ENCODE measurements around the gene EHMT1.

Gene EHMT1

DNA sequence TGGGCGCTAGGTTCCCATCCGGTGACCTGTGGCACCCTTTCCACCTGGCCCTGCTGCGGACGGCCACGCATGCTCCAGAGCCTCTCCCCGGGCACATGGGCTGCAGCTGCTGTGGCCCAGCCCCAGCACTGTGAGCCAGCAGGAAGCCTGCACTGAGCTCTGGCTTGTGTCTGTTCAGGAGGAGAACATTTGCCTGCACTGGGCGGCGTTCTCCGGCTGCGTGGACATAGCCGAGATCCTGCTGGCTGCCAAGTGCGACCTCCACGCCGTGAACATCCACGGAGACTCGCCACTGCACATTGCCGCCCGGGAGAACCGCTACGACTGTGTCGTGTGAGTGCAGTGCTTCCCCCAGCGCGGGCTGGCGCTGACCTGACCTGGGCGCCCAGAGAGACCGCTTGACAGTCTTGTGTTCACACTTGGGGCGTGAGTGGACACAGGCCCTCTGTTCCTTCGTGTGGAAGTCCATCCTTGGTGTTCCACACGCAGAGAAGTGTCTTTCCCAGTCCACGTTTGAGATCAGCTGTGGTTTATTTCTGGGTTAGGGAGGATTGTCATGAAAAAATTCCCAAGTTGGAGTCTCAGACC, 192.6 kb downstream of the EHMT1 start:
- H3K9ac ChIP-seq = no peak overlapping the region
- no peak overlapping the region for H3K4me2 ChIP-seq (ENCODE audit: low read length)
- H3K36me3 ChIP-seq (ENCODE audit: control insufficient read depth, insufficient read depth, low read length) = no peaks in the 10 kb centered on the region
- no peaks in the 10 kb centered on the region for H3K79me2 ChIP-seq
- H3K9me3 ChIP-seq (ENCODE audit: control insufficient read depth, low read length) = no peaks in the 10 kb centered on the region
- no peak overlapping the region for H2AFZ ChIP-seq
- TF ChIP-seq, protein P1, sequence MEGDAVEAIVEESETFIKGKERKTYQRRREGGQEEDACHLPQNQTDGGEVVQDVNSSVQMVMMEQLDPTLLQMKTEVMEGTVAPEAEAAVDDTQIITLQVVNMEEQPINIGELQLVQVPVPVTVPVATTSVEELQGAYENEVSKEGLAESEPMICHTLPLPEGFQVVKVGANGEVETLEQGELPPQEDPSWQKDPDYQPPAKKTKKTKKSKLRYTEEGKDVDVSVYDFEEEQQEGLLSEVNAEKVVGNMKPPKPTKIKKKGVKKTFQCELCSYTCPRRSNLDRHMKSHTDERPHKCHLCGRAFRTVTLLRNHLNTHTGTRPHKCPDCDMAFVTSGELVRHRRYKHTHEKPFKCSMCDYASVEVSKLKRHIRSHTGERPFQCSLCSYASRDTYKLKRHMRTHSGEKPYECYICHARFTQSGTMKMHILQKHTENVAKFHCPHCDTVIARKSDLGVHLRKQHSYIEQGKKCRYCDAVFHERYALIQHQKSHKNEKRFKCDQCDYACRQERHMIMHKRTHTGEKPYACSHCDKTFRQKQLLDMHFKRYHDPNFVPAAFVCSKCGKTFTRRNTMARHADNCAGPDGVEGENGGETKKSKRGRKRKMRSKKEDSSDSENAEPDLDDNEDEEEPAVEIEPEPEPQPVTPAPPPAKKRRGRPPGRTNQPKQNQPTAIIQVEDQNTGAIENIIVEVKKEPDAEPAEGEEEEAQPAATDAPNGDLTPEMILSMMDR (IDR thresholded peaks at IDR 0.05) = no peak
- H3K4me3 ChIP-seq (ENCODE audit: low read depth, low read length) = no peak overlapping the region
- no peaks in the 10 kb centered on the region for H3K4me1 ChIP-seq
- no peaks in the 10 kb centered on the region for H3K27me3 ChIP-seq (ENCODE audit: control insufficient read depth, insufficient read depth, low read length)
- H3K27ac ChIP-seq = no peak overlapping the region

DNA sequence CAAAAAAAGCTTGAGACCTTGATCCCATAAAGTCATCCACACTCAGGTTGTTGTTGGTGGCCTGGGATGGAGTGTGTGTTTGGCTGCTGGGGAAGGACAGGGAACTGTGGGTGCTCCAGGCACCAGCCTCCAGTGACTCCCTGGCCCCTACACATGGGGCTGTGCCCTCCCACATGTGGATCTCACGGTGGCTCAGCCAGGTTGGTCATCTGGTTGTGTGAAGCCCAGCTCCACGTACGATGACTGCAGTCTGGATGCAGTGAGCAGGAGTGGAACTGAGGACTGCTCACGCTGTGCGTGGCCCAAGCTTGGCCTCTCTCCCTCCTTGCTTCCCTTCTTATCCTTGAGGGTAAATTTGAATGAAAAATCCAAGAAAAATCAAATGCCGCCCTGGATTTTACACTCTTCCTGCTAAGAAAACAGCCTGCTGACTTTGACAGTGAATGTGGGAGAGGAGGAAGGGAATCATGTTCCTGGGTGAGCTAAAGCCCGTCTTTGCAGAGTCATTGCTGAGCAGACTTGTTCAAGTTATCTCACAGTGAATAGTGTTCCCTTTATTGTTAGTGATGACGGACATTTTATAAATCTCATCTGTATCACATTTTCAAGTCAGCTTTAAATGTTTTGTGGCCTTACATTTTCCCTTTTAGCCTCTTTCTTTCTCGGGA, 193.7 kb downstream of the EHMT1 start:
- no peak overlapping the region for H3K9ac ChIP-seq
- H3K9me3 ChIP-seq (ENCODE audit: control insufficient read depth, low read length) = no peaks in the 10 kb centered on the region
- no peaks in the 10 kb centered on the region for H3K4me1 ChIP-seq
- H3K4me3 ChIP-seq (ENCODE audit: low read depth, low read length) = no peak overlapping the region
- H2AFZ ChIP-seq = no peak overlapping the region
- no peak overlapping the region for H3K27ac ChIP-seq
- H3K36me3 ChIP-seq (ENCODE audit: control insufficient read depth, insufficient read depth, low read length) = no peaks in the 10 kb centered on the region
- no peaks in the 10 kb centered on the region for H3K27me3 ChIP-seq (ENCODE audit: control insufficient read depth, insufficient read depth, low read length)
- no peak overlapping the region for H3K4me2 ChIP-seq (ENCODE audit: low read length)
- H3K79me2 ChIP-seq = no peaks in the 10 kb centered on the region
- TF ChIP-seq, protein P1 (IDR thresholded peaks at IDR 0.05) = no peak

DNA sequence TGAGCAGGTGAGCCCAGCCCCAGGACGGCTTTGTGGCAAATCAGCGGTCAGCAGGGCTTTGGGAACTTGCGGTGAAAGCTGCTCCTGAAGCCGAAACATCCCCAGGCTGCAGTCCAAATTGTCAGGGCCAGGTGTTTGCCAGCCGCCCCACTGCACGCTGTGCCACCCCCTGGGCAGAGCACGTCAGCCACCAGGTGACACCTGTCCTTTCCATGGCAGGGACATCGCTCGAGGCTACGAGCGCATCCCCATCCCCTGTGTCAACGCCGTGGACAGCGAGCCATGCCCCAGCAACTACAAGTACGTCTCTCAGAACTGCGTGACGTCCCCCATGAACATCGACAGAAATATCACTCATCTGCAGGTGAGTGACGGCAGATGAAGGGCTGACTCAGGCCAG, 194.4 kb downstream of the EHMT1 start:
- no peak overlapping the region for H3K4me2 ChIP-seq (ENCODE audit: low read length)
- no peaks in the 10 kb centered on the region for H3K79me2 ChIP-seq
- TF ChIP-seq, protein P1 (IDR thresholded peaks at IDR 0.05) = no peak
- no peaks in the 10 kb centered on the region for H3K27me3 ChIP-seq (ENCODE audit: control insufficient read depth, insufficient read depth, low read length)
- no peak overlapping the region for H3K27ac ChIP-seq
- no peak overlapping the region for H2AFZ ChIP-seq
- no peaks in the 10 kb centered on the region for H3K9me3 ChIP-seq (ENCODE audit: control insufficient read depth, low read length)
- H3K36me3 ChIP-seq (ENCODE audit: control insufficient read depth, insufficient read depth, low read length) = no peaks in the 10 kb centered on the region
- H3K4me3 ChIP-seq (ENCODE audit: low read depth, low read length) = no peak overlapping the region
- no peak overlapping the region for H3K9ac ChIP-seq
- no peaks in the 10 kb centered on the region for H3K4me1 ChIP-seq

DNA sequence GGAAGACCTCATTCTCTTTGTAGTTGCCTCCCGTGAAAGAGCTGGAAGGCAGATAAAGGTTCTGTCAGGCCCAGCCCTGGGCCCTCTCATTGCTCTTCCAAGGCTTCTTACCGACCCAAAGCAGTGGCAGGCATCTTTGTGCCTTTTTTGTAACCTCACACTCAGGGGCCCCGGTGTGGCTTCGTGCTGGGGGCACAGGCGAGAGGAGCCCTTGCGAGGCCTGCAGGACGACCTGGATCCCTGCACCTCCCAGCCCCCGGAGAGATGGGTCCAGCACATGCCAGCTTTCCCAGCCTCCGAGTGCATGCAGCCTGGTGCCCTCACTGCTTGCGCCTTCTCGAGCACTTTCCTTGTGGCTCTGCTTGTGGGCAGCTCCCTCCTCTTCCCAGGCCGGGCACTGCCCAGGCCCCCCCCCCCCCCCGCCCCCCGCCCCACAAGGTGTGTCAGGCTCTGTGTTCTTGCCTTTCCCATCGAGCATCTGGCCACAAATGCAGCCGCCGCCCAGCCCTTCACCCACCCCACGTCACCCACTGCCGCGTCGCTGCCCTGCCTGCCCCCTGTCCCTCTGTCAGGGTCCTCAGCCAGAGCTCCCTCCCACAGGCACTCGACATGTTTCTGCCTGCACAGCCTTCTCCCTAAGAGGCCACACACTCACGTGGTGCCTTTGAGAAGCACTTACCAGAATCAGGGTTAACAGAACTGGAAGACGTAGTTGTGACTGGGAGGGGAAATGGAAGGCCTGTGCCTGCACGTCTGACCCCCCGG, 195.0 kb downstream of the EHMT1 start:
- no peaks in the 10 kb centered on the region for H3K4me1 ChIP-seq
- H3K4me3 ChIP-seq (ENCODE audit: low read depth, low read length) = no peak overlapping the region
- no peak overlapping the region for H3K27ac ChIP-seq
- no peaks in the 10 kb centered on the region for H3K36me3 ChIP-seq (ENCODE audit: control insufficient read depth, insufficient read depth, low read length)
- no peaks in the 10 kb centered on the region for H3K27me3 ChIP-seq (ENCODE audit: control insufficient read depth, insufficient read depth, low read length)
- no peaks in the 10 kb centered on the region for H3K9me3 ChIP-seq (ENCODE audit: control insufficient read depth, low read length)
- no peaks in the 10 kb centered on the region for H3K79me2 ChIP-seq
- TF ChIP-seq, protein P1 (IDR thresholded peaks at IDR 0.05) = no peak
- no peak overlapping the region for H2AFZ ChIP-seq
- no peak overlapping the region for H3K4me2 ChIP-seq (ENCODE audit: low read length)
- H3K9ac ChIP-seq = no peak overlapping the region
